Measurements from ENCODE around the gene PAWR.

Gene PAWR, protein sequence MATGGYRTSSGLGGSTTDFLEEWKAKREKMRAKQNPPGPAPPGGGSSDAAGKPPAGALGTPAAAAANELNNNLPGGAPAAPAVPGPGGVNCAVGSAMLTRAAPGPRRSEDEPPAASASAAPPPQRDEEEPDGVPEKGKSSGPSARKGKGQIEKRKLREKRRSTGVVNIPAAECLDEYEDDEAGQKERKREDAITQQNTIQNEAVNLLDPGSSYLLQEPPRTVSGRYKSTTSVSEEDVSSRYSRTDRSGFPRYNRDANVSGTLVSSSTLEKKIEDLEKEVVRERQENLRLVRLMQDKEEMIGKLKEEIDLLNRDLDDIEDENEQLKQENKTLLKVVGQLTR

DNA sequence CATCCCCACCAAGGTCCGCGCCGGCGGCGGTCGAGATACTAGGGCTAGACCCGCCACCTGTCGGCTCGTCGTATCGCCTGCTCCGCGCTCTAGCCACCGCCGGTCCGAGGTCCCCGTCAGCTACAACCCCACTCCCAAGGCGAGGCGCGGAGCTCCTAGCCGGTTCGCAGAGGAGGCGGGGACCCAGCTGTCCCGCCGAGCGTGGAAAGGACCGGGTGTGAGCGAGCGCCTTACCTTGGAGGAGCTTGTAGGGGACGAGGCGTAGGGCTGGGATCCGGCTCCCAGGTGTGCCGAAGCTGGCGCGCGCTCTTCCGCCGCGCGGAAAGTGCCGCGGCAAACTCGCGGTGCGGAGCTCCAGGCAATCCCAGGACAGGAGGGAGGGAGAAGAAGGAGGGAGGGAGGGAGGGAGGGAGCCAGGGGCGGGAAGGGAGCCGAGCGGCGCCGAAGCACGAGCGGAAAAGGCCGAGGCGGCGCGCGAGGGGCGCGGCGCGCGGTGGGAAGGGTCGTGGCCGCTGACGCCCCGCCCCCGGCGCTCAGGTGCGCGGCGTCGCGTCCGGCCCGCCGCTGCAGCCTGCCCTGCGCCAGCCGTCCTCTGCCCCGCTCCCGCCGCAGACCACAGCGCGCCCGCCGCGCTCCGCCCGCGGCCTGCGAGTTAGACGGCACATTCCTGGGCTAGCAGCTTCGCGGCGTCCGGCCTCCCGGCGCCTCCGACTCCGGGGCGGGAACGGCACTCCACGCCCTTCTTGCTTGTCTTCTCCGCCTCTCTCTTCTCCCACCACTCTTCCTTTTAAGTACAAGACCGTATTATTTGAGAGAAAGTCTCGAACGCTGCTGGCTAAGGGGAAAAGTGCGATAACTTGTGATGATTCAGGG lies at the start of gene PAWR:
PAWR (minus strand) TSS at position 327 of the 873 bp plus-strand sequence. CDS start 720 bp downstream, outside the sequence.
- DNase-seq: peak; percentile 38

DNA sequence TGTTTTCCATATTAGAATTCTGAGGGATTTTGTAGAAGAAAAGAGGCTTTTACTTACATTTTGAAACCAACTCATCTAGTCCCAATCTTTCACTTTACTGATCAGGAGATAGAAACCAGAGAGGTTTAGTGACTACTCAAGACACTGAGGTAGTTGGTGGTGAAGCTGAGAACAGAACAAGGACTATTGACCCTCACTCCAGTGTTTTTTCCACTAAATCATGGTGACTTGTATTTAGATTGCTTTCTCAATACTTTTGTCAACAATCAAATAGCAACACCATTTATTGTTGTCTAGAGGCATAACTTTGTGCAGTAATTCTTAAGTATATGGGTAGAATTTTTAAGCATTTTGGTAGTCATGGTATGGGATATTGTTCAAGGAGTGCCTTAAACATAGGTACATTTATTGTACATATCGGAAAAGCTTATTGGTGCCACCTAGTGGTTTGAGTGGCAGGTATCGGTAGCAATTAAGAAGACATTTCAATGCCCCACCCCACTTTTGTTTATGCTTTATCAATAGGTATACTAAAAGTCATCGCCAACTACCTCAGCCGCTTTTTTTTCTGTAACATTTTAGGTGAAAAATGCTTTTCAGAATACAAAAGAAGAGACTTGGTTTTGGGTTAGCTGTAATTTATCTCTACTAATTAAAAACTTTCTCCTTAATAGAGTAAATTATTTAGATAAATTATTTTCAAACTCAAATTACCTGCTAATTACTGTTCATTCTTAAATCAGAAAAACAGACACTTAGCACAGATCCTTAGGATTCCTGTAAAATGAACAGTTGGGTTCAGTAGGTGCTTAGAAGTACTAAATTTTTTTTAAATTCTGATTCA lies 47.3 kb upstream of the PAWR start:
- DNase-seq: no peak

DNA sequence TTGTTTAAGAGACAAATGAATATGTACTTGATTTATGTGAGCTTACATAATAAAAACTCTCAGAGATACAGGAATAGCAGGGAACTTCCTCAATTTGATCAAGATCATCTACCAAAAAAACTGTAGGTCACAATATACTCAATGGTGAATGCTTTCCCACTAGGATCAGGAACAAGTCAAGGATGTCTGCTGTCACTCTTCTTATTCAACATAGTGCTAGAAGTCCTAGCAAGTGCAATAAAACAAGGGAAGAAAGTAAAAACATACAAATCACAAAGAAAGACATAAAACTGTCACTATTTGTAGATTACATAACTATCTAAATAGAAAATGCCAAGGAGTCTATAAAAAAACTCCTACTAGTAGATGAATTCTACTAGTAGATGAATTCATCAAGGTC lies 41.9 kb upstream of the PAWR start:
- DNase-seq: no peak

DNA sequence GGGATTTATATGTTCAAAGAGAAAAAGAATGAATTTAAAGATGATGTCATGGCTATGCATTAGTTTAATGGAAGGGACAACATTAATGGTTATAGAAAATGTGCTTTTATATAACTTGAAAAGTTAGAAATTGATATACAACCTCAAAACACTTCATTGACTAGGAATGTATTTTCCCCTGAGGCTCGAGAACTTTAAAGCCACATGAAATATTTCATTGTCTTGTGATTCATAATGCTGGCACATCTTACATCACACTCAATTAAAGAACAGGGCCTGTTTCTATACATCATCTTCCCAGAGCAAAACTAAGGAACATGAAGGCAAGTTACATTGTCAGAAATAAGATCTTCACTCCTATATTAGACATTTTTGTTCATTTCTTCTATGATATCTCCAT lies 35.2 kb upstream of the PAWR start:
- DNase-seq: no peak

DNA sequence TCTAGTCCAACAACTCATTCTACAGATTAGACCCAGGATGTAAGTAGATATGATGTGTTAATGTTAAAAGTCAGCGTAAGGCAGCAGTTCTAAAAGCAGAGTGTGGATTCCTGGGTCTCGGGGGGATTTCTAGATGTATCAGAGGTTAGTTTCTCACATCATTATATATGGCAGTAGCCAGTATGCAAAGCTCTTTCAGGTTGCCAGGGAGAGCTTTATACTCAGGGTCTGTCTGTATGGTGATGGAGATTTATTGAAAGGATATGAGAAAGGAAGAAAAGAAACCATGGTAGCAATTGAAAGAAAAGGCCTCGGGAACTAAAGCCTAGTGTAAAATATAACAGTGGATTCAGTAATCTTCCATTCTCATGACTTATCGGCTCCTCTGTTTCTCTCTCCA lies 26.2 kb upstream of the PAWR start:
- no peak for DNase-seq

DNA sequence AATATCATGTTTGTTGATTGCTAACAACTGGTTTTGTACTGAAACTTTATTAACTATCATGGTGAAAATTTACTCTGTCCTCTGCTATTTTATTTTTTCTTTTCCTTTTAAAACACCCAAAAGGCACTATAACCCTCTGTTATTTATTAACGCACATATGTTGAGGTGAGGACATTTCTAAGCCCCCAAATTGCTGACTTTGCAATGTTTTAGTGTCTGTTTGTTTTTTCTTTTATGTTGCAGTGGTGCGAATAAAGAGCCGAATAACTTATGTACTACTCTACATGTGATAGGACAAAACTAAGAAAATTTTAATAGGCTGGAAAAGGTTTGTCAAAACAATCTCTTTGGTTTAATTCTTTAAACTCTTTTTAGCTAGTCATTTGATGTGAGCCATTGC lies 24.5 kb upstream of the PAWR start:
- no peak for DNase-seq

DNA sequence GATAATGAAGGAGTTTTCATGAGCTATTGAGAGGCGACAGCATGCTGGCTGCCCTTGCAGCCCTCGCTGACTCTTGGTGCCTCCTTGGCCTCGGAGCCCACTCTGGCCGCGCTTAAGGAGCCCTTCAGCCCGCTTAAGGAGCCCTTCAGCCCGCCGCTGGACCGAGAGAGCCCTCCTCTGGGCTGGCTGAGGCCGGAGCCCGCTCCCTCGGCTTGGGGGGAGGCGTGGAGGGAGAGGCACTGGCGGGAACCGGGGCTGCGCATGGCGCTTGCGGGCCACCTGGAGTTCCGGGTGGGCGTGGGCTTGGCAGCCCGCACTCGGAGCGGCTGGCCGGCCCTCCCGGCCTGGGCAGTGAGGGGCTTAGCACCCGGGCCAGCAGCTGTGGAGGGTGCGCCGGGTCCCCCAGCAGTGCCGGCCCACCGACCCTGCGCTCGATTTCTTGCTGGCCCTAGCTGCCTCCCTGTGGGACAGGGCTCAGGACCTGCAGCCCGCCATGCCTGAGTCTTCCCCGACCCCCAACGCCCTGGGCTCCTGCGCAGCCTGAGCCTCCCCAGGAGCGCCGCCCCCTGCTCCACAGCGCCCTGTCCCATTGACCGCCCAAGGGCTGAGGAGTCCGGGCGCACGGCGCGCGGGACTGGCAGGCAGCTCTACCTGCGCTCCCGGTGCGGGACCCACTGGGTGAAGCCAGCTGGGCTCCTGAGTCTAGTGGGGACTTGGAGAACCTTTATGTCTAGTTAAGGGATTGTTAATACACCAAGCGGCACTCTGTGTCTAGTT lies 20.1 kb upstream of the PAWR start:
- DNase-seq: no peak

DNA sequence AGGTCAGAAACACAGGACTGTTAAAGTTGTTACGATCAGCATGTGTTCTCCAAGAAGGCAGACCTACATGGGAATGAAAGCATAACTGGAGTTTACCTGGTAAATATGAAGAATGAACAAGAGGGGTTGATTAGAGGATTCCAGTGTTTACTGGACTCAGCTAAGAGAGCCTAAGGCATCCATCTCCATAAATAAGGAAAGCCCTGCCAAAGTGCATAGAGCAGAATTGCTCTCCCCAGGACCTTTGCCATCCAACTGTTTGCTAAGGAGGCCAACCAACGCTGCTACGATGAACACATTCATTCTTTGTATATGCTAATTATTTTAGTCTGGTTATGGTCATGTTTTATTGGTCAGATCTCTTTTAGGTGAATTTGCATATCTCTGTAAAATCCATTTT lies 17.1 kb upstream of the PAWR start:
- no peak for DNase-seq

DNA sequence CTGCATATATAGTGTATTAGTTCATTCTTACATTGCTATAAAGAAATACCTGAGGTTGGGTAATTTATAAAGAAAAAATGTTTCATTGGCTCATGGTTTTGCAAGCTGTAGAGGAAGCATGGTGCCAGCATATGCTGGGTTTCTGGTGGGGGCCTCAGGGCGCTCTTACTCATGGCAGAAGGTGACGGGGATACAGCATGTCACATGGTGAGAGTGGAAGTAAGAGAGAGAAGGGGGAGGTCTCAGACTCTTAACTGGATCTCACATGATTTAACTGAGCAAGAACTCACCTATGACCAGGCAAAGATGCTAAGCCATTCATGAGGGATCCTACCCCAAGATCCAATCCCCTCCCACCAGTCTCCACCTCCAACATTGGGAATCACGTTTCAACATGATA lies 15.9 kb upstream of the PAWR start:
- no peak for DNase-seq

DNA sequence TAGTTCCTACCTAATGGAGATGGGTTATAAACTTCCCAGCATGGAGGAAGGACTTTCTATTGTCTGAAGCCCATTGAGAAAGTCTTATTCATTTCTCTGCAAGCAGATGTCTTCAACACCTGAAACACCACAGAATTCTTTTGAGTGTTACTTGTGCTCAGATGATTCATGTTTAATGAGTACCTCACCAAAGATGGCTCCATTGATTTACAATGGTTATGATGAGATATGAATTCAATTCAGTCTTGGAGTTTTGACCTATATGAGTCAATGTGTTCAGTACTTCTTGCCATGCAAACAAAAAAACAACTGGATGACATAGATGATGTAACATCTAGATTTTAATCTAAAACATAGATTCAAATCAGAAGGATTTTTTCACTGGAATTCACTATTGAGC lies 15.4 kb upstream of the PAWR start:
- no peak for DNase-seq

DNA sequence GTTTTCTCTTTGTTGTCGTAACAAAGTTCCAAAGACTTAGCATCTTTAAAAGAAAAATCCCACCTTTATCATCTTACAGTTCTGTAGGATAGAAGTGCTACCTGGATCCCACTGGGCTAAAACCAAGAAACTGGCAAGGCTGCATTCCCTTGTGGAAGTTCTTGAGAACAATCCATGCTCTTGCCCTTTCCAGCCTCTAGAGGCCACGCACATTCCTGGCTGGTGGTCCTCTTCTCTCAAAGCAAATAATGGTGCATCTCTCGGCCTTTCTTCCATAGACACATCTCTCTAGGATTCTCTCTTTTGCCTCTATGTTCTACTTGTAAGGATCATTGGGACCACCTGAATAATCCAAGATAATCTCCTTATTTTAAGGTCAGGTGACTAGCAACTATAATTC lies 8.2 kb upstream of the PAWR start:
- DNase-seq: no peak

DNA sequence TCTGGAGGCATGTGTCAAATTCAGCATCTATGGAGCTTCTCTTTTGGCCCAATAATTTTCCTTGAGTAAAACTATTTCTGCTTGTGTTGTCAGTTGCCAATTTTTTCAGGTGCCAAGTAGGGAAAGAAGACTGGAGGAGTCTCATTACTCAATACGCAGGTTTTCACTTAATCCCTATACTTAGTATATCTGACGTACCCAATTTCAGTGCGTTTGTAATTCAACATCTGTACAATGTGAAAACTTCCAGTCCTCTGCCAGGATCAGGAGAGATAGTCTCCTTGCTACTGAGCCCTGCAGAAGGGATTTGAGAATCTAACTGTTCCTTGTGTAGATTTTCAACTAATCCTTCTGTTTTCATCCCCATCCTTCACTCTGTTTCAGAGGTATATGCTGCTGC lies 5.7 kb upstream of the PAWR start:
- no peak for DNase-seq

DNA sequence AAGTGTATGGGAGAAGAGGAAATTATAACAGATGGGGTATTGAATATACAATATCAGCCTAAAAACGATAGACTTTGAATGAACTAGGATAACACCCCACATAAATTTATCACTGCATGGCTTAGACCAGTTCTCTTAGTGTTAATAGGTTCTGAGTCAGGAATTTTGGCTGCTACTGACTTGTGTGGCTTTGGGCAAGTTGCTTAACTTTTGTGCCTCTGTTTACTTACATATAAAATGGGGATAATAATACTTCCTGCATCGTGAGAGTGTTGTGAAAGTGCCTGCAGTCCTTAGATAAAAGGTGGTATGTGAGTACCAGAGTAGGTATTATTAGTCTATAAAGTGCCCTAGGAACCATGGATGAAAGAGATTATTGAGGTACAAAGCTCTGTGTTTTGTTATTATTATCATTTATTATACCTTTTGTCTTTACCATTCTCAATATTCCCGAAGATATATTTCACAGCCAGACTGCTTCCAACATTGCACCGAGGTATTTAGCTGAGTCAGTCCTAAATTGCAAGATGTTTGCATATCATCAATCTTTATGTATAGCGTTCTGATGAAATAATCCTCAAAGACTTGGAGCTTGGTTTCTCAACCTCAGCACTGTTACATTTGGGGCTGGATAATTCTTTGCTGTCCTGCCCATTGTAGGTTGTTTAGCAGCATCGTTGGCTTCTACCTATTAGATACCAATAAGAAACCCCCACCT lies 2.3 kb upstream of the PAWR start:
- no peak for DNase-seq

DNA sequence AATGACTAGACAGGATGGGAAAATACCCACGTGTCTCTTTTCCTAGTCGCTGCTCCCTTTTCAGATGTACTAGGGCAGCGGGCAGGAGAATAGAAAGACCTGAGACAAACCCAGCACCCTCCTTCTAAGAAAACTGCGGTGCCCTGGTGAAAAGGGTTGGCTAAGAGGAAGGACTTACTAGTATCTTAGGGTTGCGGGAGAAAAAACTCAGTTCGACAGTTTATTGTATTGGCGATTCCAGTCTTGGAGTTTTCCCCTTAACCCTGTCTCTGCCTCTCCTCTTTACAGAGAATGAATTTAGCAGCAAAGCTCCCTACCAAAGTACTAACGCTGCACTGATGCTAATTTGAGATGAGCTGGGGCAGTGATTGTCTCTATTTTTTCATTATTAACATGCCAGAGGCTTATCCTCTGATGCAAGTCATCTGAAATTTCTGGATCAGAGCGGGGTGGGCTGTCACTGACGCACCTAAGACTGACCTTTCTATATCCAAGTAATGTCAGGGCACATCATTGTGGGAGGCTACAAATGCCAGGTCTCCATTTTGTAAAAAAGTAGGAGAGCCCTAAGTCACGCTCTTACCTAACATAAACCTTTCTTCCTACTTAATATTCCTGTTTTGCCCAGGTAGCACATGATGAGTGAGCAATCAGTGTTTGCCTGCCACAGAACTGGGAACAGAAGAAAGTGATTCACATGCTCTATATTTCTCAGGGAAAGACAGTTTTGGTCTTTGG lies 916 bp upstream of the PAWR start:
- no peak for DNase-seq

DNA sequence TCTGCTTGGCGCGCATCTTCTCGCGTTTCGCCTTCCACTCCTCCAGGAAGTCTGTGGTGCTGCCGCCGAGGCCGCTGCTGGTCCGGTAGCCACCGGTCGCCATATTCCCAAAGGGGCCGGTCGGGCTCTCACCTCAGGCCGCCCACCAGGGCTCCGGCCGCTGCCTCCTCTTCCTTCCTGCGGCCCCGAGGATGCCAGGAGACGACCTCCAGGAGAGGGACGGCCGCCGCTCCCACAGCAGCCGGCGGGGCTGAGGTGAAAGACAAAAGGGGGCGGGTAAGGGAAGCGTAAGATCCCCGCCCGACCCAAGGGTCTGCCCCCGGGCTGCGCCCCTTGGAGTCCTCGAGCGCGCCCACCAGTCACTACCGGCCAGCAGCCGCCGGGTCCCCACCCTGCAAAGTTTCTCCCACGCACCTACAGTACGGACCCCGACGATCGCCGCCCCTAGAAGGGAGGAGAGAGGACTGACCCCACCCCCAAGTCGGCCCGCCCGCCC lies 574 bp downstream of the PAWR start:
- no peak for DNase-seq

DNA sequence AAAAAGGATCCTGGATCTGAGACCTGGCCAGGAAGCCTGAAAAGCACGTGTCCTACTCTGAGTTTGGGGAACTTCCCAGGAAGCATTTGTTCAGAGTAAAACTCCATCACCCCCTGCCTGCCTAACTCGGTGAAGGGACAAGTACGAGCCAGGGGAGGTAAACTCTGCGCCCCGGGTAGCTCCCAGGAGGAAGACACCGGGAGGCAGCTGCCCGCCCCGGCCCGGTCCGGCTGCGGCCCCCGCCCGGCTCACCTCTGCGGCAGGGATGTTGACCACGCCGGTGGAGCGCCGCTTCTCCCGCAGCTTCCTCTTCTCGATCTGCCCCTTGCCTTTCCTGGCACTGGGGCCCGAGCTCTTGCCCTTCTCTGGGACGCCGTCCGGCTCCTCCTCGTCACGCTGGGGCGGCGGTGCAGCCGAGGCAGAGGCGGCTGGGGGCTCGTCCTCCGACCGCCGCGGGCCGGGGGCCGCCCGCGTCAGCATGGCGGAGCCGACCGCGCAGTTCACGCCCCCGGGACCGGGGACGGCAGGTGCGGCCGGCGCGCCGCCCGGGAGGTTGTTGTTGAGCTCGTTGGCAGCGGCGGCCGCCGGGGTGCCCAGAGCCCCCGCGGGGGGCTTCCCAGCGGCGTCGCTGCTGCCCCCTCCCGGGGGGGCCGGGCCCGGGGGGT lies 1.2 kb downstream of the PAWR start:
- DNase-seq: peak; percentile 34

DNA sequence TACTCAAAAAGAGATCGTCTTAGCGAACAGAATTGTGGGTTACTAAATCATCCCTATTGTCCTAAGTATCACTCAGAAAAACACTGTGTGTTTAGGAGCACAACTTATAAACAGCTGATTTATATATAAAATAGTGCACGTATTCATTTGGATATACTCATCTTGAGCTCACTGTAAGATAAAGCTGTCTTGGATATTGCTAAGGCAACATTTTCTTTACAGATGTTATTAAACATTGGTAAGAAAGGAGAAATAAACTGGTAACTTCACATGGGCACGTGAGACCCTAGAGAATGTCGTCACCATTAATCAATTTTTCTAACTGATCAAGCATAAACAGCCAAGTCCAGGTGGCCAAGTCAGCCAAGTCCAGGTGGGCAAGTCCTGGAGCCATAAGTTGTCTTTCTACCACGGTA lies 1.7 kb downstream of the PAWR start:
- no peak for DNase-seq

DNA sequence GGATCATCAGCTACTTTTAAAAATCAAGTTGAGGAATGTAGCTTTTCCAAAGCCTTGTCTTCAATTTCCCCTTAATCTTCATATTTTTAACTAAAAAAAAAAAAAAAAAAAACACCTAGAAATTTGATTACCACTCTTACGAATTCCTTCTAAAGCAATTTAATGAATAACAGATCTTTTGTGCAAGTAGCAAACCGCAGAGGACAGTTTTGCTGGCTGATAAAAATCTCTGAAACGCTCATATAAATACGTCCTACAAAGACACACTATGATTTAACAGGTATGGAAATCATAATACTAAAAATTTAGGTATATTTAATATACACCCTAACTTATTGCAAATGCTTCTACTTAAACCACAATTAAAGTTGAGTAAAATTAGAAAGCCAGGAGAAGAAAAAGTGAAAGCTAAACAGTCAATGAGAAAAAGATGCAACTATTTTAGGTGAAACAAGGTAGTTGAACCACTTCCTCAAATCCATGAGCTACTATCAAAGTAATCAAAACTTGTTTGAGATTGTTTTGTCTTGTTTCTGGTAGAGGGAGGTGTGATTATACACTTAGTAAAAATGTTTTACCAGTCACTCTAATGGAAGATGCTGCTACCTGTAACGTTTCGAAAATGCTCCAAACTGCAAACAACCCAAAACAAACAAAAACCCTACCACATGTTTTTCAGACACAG lies 2.2 kb downstream of the PAWR start:
- DNase-seq: no peak

DNA sequence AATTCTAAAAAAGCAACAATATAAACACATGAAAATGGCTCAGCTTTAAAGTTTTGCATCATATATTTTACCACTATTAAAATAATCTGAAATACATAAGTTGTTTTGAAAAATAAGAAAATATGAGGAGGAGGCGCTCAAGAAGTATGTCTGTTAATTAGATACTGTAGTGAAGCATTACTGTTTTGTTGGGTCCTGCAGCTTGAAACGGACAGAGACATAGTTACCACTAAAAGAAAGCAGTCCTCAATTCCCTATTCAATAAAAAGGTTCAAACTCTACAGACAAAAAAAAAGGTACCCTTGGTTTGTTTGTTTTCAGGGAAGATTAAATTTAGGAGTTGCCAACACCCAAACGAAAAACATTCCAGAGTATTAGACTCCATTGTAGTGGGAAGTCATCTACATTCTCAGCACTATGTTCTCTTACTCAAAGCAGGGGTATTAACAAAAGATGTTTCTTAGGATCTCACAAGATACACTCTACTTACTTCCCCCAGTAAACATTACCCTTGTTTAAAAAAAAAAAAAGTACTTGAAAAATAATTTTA lies 3.0 kb downstream of the PAWR start:
- no peak for DNase-seq

Measured in activated CD4-positive, CD25-positive, alpha-beta regulatory T cell treated with anti-CD3 and anti-CD28 coated beads, Interleukin-2, amount 50 U/mL, for 72 hours (primary cell).